ENCODE results near the gene WDFY3. TPM values are rescaled to one million over a fixed set of nuclear protein-coding genes. Genes with fewer than 3 reads are reported as not detected.

The WDFY3 gene
- total and polyA plus RNA-seq, 9 of the 15 experiments (the other 6 are each of a cell fraction or from before 2014, with no cell fraction given): 0.58 to 13.5 (median 9.4) TPM

DNA sequence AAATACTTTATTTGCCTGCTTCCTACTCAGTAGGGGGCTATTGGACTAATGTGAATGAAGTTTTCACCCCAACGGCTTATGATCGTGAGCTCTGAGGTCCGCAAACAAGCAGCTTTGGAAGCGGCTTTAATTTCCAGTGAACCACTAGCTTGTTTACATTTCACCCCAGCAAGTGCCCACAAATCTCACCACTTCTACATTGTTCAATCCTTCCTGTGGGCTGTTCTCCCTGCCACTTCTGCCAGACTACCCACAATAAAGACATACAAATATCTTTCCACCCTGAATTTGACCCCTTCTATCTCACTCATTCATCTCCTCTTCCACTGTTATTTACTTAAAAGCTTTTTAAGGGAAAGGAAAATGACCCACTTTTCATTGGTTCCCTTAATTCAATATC is 285.5 kb downstream of the WDFY3 start:
- no peaks in the 10 kb centered on the region for H3K9me1 ChIP-seq (ENCODE audit: control insufficient read depth, insufficient read depth, low read length)
- POLR2A ChIA-PET: no interaction called here
- intact Hi-C loops (cut with micrococcal nuclease): no loop called here
- TF ChIP-seq, protein P1, sequence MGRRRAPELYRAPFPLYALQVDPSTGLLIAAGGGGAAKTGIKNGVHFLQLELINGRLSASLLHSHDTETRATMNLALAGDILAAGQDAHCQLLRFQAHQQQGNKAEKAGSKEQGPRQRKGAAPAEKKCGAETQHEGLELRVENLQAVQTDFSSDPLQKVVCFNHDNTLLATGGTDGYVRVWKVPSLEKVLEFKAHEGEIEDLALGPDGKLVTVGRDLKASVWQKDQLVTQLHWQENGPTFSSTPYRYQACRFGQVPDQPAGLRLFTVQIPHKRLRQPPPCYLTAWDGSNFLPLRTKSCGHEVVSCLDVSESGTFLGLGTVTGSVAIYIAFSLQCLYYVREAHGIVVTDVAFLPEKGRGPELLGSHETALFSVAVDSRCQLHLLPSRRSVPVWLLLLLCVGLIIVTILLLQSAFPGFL (CRISPR knock-in tag; IDR thresholded peaks at IDR 0.05): no peak
- no peak for TF ChIP-seq ZNF699 (CRISPR knock-in tag; IDR thresholded peaks at IDR 0.05; ENCODE audit: insufficient replicate concordance)
- no peak for TF ChIP-seq HNRNPH1 (optimal IDR thresholded peaks at IDR 0.05; ENCODE audit: low read depth, low read length)
- no peak for TF ChIP-seq ZNF766 (CRISPR knock-in tag; conservative IDR thresholded peaks at IDR 0.05)
- no peaks in the 10 kb centered on the region for H4K20me1 ChIP-seq (replicated peaks; ENCODE audit: control insufficient read depth, insufficient read depth, low read length)
- WGBS (ENCODE audit: insufficient coverage, low coverage, missing lambda C conversion rate): 55% methylated on average over 4 of the region's 4 CpGs
- H3K4me2 ChIP-seq (ENCODE audit: insufficient read depth, low read length): no peak overlapping the region
- H3K27ac ChIP-seq (ENCODE audit: extremely low read depth, low read depth, low read length): no peak overlapping the region
- in situ Hi-C loops (cut with MboI): no loop called here
- no peaks in the 10 kb centered on the region for H3K9me3 ChIP-seq (replicated peaks; ENCODE audit: control insufficient read depth, insufficient read depth, low read depth, low read length)
- ATAC-seq (no peak), FAIRE-seq (no peak), DNase-seq (ENCODE audit: extremely low read depth in 1 of 4, low spot score in 3 of 4) (no peak)
- H3K4me3 ChIP-seq: no peak overlapping the region
- H2AFZ ChIP-seq (ENCODE audit: low read depth, low read length): no peak overlapping the region
- no TSS peak for BruUV-seq (replicated peaks)
- H3K9ac ChIP-seq (ENCODE audit: insufficient read depth in 1 of 2, low read depth in 2 of 2, low read length in 2 of 2): no peak overlapping the region
- CTCF ChIA-PET (ENCODE audit: low intra/inter-chr PET ratio): no interaction called here
- no peaks in the 10 kb centered on the region for H3K79me2 ChIP-seq (ENCODE audit: control insufficient read depth, insufficient read depth, low read length)
- H3K36me3 ChIP-seq (ENCODE audit: control insufficient read depth, insufficient read depth, low read length): no peaks in the 10 kb centered on the region
- H3K4me1 ChIP-seq (replicated peaks in 1 of 2; ENCODE audit: control insufficient read depth in 2 of 2, insufficient read depth in 2 of 2, low read length in 2 of 2): peaks cover 0 to 14% of the 10 kb centered on the region in 2 experiments; a peak in 4 of 5 replicates
- no peaks in the 10 kb centered on the region for H3K27me3 ChIP-seq (ENCODE audit: control insufficient read depth in 2 of 2, insufficient read depth in 2 of 2, low read length in 2 of 2)
